ENCODE data around the gene GOLGA6L10. TPM values are rescaled to one million over a fixed set of nuclear protein-coding genes. Genes with fewer than 3 reads are reported as not detected.
"Not testable (repeated sequence)": the region's sequence is repeated elsewhere in the genome, so short reads cannot be mapped to it uniquely, and the experiment has no call there.

GOLGA6L10 gene
- total RNA-seq, 1 donor from 2014 or later = 0.84 TPM

GRCh38 chr15:82318281-82318680, 31.0 kb downstream of the GOLGA6L10 start:
- intact Hi-C loops (cut with micrococcal nuclease) = not testable (repeated sequence)

GRCh38 chr15:82317516-82317915, 31.8 kb downstream of the GOLGA6L10 start:
- intact Hi-C loops (cut with micrococcal nuclease) = not testable (repeated sequence)

GRCh38 chr15:82317091-82317489, 32.2 kb downstream of the GOLGA6L10 start:
- intact Hi-C loops (cut with micrococcal nuclease) = no loop called here

GRCh38 chr15:82316247-82317090, 32.8 kb downstream of the GOLGA6L10 start:
- intact Hi-C loops (cut with micrococcal nuclease) = not testable (repeated sequence)

GRCh38 chr15:82315519-82316246, 33.6 kb downstream of the GOLGA6L10 start:
- intact Hi-C loops (cut with micrococcal nuclease) = no loop called here

GRCh38 chr15:82314769-82315518, 34.3 kb downstream of the GOLGA6L10 start:
- intact Hi-C loops (cut with micrococcal nuclease) = no loop called here

- intact Hi-C loops (cut with micrococcal nuclease) = not testable (repeated sequence)
These were observed 35.1 kb downstream of the GOLGA6L10 start for GRCh38 chr15:82313951-82314768.

- intact Hi-C loops (cut with micrococcal nuclease) = no loop called here
These were observed 35.8 kb downstream of the GOLGA6L10 start for GRCh38 chr15:82313446-82313845.

GRCh38 chr15:82312586-82313349, 36.5 kb downstream of the GOLGA6L10 start:
- intact Hi-C loops (cut with micrococcal nuclease) = no loop called here

- intact Hi-C loops (cut with micrococcal nuclease) = not testable (repeated sequence)
These were observed 38.0 kb downstream of the GOLGA6L10 start for GRCh38 chr15:82311321-82311720.

GRCh38 chr15:82309802-82310201, 39.5 kb downstream of the GOLGA6L10 start:
- intact Hi-C loops (cut with micrococcal nuclease) = no loop called here

- intact Hi-C loops (cut with micrococcal nuclease) = no loop called here
These were observed 41.6 kb downstream of the GOLGA6L10 start for GRCh38 chr15:82307714-82308081.

GRCh38 chr15:82306791-82307713, 42.2 kb downstream of the GOLGA6L10 start:
- intact Hi-C loops (cut with micrococcal nuclease) = no loop called here

GRCh38 chr15:82305621-82306048, 43.6 kb downstream of the GOLGA6L10 start:
- intact Hi-C loops (cut with micrococcal nuclease) = no loop called here

- intact Hi-C loops (cut with micrococcal nuclease) = no loop called here
These were observed 44.5 kb downstream of the GOLGA6L10 start for GRCh38 chr15:82304778-82305090.

- intact Hi-C loops (cut with micrococcal nuclease) = no loop called here
These were observed 45.1 kb downstream of the GOLGA6L10 start for GRCh38 chr15:82303956-82304777.

- intact Hi-C loops (cut with micrococcal nuclease) = no loop called here
These were observed 47.8 kb downstream of the GOLGA6L10 start for GRCh38 chr15:82301296-82302016.

- intact Hi-C loops (cut with micrococcal nuclease) = no loop called here
These were observed 48.4 kb downstream of the GOLGA6L10 start for GRCh38 chr15:82300883-82301282.

Measured in T-helper 2 cell treated with Interferon-gamma antibody and Interleukin-4, amounts not matched to agents 100 ng/mL and 5 ng/mL, for 36 hours (primary cell).